GM13977 (cell line): ENCODE measurements around the gene PCDHGA7.
"Not testable (repeated sequence)": the region's sequence is repeated elsewhere in the genome, so short reads cannot be mapped to it uniquely, and the experiment has no call there.

Experiments
- DNase-seq: peaks from one replicate; pipeline ENCODE4 v3.0.0; 2012; ENCODE audit warnings: low spot score
- CTCF ChIP-seq: IDR thresholded peaks from 2 replicates; pipeline ENCODE4 v1.5.1; 2012; ENCODE audit warnings: mild to moderate bottlenecking, control low read depth; ENCODE audit not compliant: insufficient read depth; ENCODE audit errors: extremely low read depth, missing control alignments
- in situ Hi-C: fragments of 300-500 bp; cut with MboI; formaldehyde crosslinking; loops from one replicate; pipeline ENCODE4 v1.12.0; 2022; ENCODE audit warnings: low sequenced_read_pairs, low pct_unique_long_range_greater_than_20kb, mixed read lengths, inconsistent platforms; ENCODE audit not compliant: unreplicated experiment

Gene PCDHGA7

GRCh38 chr5:141369994-141370848 lies 12.3 kb upstream of the PCDHGA7 start, which contains the start of gene PCDHGB3:
PCDHGB3 (plus strand) TSS chr5:141370242; CDS start chr5:141370395, 153 bp downstream.
- in situ Hi-C loops = no loop called here
- peak; percentile 77 for TF ChIP-seq CTCF
- peak; percentile 84 for DNase-seq

GRCh38 chr5:141371572-141372475 lies 10.7 kb upstream of the PCDHGA7 start:
- in situ Hi-C loops = no loop called here
- TF ChIP-seq CTCF = no peak
- DNase-seq = no peak

- in situ Hi-C loops = no loop called here
- DNase-seq = no peak
- TF ChIP-seq CTCF = peak; percentile 30
Measured at GRCh38 chr5:141373673-141374317, 8.7 kb upstream of the PCDHGA7 start, which contains the start of gene PCDHGA6. PCDHGA6 (plus strand) TSS chr5:141373891; CDS start chr5:141374084, 193 bp downstream.

GRCh38 chr5:141374627-141375026 lies 7.9 kb upstream of the PCDHGA7 start:
- no peak for TF ChIP-seq CTCF
- DNase-seq = no peak
- in situ Hi-C loops = no loop called here

- DNase-seq, in situ Hi-C loops: not testable (repeated sequence)
Measured at GRCh38 chr5:141375444-141376155, 6.9 kb upstream of the PCDHGA7 start.

- no peak for TF ChIP-seq CTCF
- in situ Hi-C loops = no loop called here
- DNase-seq = no peak
Measured at GRCh38 chr5:141383345-141383744, 803 bp downstream of the PCDHGA7 start.
